Activated gamma-delta T cell treated with anti-CD3 and anti-CD28 coated beads, Interleukin-2, amount 50 U/mL, for 16 hours (primary cell): ENCODE data around the gene SIK2.
"Not testable (repeated sequence)": the region's sequence is repeated elsewhere in the genome, so short reads cannot be mapped to it uniquely, and the experiment has no call there.

Experiments
- DNase-seq: peaks from one replicate; pipeline ENCODE4 v3.0.0-alpha.2; 2020; ENCODE audit warnings: low read depth

Gene SIK2

DNA sequence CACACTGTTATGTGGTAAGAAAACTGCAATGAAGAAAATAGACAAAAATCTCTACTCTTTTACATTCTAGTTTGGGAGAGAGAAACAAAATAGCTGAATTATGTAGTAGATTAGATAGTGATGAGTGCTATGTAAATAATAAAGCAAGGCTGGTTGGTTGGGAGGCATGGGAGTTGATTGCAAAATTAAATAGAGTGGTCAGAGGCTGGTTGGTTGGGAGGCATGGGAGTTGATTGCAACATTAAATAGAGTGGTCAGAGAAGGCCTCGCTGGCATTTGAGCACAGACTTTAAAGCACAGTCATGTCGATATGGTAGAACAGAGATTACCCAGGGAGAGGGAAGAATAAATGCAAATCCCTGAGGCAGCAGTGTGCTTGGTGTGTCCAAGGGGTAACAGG is 22.4 kb downstream of the SIK2 start:
- DNase-seq = no peak

DNA sequence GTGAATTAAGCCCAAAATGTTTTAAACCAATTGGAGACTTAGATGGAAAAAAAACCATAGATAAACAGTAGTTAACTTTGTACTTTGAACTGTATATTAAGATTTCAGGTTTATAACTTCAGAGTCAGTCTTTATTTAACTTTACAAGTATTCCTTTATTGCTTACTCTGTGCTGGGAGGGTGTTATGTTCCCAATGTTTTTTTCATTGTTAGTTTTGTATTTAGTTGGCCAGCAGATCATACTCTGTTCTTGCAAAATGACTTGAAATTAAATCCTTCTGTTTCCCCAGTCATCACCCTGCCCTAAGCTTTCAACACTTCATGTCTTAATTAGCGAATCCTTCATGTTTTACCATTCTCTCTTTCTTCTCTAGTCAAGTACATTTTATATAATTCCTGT is 25.3 kb downstream of the SIK2 start:
- no peak for DNase-seq

DNA sequence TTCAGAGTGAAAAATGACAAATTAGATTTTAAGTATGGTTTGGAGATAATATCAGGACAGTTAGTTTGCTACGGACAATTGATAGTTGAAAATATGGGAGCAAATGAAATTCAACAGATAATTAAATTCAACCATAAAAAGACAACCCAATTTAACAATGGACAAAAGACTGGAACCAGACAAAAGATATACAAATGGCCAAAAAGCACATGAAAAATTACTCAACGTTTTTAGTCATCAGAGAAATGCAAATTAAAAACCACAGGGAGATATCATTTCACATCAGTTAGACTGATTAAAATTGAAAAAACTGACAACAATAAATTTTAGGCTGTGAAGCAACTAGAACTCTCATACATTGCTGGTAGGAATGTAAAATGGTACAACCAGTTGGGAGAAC is 27.2 kb downstream of the SIK2 start:
- no peak for DNase-seq

DNA sequence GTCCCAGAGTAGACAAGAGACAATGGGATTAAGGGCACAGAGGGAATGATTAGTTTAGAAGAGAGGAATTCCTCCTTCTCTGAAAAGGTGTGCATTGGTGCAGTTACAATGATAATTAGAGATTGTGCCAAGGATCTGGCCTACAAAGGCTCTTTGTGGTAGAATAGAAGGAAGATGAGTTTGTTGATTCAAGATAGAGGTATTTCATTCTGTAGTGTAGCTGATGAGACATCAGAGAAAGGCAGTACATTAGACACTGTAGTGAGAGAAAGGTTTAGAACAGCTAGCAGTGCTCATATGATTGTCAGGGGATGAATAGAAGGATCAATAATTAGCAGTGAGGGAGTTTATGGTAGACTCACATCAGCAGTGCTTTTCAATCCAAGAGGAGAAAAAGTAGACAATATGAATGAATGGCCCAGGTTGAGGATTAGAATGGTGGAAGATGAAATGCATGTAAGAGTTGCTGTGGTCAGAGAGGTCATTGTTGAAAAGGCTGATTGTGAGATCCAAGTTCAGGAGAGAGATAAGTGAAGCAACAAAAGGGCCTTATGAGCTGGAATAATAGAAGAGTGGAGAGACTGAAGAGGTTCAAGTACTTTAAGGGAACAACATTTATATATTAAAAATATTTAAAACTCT is 28.9 kb downstream of the SIK2 start:
- no peak for DNase-seq

DNA sequence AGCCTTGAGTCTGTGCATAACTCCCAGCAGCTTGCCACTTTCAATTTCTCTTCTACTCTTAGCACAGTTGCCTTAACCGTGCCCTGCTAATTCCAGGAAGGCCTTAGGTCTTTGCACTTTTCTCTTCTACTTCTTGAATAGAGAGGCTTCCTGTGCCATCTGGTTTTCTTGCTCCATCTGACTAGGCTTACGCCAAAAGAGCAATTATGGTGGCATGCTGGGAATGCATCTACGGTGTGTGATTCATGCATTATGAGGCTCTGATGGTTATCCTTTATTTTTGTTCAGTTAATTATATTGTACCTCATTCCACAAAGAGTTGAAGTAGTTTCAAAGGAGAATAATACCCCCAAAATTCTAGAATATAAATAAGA is 29.4 kb downstream of the SIK2 start:
- DNase-seq = no peak

DNA sequence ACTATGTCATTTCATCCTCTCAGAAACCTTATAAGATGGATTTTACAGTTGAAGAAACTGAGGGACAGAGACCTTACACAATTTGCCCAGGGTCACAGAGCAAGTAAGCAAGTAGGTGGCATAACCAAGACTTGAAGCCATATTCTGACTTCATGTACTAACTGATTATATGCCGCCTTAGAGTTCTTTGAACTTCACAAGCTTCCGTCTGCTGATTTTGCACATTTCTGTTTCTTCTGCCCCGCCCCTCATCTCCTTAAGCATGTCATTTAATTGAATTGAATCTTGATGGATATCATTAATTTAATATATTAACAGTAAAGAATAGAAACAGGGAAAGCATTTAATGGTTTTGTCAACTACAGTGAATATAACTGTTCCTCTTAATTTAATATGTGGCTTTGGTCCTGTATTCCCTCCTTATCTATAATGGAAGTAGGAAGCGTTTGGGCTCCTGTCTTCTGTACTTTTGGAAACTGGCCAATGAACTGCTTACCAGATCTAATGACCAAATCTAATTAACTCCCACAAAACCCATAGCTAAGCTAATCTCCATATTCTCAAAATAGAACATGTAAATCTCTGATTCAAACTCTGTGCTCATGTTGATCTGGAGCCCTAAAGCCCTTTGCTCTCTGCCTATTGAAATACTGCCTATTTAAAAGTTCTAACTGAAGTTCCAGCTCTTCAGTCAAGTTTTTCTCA is 30.4 kb downstream of the SIK2 start:
- DNase-seq = no peak

DNA sequence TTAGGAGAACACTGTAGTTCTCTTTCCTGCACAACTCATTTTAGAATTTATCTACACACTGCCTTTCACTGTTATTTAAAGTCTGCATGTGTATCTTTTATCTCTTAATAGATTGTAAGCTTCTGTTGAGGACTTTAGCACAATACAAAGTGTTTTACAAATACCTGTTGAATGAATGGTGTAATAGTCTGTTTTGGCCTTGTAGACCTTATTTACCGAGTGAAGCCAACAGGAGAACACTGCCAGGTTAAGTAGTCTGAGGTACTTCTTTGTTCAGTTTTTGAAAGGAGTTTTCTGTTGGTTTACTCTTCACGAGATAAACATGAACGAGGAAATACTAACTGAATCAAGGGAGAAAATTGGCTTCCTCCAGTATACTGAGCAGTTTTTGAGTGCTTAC is 31.0 kb downstream of the SIK2 start:
- no peak for DNase-seq

DNA sequence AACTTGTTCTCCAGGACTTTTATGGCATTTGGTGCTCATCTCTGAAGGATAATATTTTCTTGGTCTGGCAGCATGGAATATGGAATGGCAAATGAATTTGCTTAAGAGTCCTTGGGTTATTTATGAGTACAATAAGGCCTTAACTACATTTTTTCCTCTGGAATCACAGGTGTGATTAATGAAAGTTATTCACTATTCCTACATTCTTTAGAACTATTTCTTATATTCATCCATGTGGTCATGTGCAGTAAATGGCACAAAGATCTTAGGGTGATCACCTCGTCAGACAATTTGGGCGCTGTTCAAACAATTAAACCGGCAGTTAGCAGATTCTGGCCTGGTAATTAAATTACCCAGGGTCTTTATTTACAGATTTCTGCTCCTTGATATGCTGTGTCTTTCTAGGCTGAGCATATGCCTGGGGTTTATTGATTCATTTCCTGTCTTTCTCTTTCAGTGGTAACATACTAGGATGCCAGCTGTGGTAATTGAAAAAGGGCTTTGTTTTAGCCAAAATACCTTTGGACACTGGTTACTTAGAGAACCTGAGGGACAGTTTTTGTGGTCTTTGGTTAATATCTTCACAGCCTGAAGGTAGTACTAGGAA is 31.6 kb downstream of the SIK2 start:
- DNase-seq = no peak

DNA sequence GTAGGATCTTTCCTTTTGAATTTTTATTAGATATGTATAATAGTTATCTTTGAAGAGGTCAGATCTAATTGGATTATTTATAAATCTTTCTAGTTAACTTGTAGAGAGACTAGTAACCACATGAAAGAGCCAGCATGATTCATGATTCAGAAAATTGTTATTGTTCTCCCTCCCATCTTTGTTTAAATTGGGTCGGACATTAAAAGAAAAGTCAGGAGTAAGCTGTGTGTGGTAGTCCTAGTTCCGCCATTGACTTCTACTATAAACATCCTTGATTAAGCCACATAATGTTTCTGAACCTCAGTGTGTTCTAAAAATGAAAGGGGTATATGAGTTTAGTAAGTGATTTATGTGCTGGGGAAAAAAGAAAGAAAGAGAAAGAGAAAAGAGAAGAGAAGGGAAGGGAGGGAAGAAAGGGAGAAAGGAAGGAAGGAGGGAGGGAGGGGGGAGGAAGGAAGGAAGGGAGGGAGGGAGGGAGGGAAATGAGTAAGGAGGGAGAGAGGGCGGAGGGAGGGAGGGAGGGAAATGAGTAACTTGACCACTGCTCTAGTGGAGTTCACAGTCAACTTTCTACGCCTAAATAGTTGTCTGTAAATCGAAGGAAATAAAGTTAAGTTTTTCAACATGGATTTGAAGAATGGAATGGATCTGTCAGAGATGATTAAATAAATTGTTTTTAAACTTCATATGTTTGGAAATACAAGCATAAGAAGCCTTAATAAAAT is 32.9 kb downstream of the SIK2 start:
- DNase-seq = no peak

DNA sequence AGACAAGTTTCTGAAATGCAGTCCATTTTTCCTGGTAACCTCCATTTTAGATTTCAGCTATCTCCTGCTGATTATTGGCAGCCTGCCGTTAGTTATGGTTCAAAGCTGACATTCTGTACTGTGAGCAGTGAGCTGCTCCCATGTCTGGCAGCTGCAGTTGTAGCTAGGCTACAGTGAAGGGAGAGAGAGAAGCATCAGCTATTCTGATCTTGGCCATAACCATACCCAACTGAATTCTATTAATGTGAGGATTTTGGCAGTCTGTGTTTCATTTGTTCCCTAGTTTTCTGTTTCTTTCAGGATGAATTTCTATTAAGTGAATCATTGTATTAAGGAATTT is 33.4 kb downstream of the SIK2 start:
- DNase-seq = no peak

DNA sequence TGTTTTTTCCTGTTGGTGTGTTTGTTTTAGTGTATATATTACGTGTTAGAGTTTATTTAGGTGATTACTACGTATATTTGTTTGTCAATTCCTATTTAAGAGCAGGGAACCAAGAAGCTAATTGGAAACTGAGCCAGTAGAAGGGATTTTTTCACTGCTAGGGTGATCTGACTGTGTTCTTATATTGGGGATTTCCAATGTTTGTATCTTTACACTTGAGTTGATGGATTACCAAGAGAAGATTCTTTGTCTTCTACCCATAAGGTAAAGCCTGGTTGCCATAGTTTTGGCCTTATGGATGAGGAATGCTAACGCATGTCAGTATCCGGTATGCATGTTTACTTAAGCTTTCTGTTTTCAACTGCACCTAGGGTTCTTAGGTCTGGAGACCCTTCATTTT is 35.6 kb downstream of the SIK2 start:
- no peak for DNase-seq

DNA sequence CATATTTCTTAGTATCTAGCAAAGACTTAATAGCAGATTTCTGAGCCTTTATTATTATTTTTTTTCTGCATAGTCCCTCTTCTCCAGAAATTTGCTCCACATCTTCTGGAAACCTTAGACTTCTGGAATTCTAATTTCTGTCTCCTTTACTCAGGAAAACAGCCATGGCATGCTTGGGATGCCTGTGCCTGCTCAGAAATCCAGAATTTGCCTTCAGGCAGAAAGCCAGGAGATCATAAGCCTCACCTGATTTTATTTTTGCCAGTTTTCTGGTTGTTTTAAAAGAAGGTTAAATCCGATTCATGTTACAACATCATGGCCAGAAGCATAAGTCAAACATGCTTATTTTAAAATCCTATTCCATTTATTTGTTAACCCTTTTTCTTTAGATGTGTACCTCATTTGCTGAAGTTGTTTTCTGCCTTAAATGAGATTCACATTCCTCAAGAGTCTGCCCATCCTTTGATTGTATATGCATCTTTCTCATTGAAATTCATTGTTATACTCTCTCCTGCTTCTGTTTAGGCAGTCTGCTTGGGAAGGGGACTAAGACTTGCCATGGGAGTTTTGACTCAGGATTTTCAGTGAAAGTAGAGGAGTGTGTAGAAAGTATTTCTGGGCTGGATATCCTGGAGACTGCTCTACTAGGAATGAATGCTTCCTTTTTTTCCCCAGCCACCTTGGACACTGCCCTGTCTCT is 37.1 kb downstream of the SIK2 start:
- no peak for DNase-seq

DNA sequence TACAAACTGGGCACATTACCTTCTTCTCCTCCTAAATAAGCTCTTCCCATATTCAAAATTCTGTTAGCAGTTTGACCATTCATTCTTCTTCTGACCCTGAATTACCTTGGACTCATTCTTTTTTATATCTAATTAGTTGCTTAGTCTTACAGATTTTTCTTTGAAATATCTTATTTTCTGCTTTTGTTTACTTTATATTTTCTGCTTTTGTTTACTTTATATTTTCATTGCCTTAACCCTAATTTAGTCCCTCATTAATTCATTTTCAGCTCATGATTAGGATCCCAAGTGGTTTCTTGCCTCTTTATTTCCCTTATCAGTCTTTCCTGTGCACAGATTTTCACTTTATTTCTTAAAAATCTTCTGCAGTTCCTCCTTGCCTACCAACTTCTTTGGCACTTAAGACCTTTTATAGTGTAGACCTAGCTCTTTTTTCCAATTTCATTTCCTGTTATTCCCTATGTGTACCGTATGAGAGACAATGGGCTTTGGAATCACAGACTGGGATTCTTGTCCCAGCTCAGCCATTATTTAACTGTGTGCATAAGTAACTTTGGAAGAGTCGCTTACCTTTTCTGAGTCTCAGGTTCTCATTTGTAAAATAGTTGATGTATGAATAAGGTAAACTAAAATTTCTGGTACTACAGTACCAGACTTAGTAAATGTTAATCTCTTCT is 39.2 kb downstream of the SIK2 start:
- no peak for DNase-seq

DNA sequence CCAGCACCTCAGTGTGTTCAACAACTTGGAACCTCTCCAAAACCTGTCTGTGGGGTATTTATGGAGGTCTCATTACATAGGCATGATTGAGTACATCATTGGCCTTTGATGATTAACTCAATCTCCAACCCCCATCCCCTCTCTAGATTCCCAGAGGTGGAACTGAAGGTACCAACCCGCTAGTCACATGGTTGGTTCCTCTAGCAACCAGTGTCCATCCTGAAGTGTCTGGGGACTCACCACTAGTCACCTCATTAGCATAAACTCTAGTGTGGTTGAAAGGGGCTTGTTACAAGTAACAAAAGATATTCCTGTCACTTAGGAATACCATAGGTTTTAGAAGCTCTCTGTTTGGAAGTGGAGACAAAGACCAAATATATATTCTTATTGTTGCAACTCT is 40.3 kb downstream of the SIK2 start:
- no peak for DNase-seq

DNA sequence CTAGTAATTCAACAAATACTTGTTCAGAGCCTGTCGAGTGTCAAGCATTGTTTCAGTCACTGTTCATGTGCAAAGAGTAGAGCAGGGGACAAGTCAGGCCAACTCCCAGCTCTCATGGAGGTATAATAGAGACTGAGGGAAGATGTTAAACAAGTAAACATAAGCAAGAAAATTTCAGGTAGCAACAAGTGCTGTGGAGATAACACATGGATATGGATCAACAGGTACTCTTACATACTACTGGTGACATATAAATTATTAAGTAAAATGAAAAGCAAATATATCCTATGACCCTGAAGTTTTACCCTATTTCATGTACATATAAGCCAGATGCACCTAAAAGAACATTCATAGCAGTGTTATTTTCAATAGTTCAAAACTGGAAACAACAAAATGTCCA is 42.7 kb downstream of the SIK2 start:
- no peak for DNase-seq

DNA sequence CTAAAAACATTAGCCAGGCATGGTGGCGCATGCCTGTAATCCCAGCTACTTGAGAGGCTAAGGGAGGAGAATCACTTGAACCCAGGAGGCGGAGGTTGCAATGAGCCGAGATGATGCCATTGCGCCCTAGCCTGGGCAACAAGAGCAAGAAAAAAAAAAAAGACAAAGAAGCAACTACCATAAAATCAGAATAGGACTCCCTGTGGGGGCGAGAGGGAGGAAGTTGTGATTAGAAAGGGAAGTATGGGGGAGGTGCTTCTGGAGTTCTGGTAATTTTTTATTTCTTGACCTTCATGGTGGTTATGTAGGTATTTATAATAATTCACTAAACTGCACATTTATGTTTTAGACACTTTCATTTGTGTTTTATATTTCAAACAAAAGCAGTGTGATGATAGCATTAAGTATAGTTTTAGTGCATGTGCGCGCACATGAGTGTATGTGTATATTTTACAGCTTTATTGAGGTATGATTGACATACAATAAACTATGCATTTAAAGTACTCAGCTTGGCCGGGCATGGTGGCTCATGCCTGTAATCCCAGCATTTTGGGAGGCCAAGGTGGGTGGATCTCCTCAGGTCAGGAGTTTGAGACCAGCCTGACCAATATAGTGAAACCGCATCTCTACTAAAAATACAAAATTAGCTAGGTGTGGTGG is 43.5 kb downstream of the SIK2 start:
- no peak for DNase-seq

DNA sequence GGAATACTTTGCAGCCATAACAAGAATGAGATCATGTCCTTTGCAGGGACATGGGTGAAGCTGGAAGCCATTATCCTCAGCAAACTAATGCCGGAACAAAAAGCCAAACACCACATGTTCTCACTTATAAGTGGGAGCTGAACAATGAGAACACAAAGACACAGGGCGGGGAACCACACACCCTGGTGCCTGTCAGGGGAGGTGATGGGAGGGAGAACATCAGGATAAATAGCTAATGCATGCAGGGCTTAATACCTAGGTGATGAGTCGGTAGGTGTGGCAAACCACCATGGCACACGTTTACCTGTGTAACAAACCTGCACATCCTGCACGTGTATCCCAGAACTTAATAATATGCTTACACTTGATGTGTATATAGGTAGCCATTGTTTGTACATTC is 49.1 kb downstream of the SIK2 start:
- DNase-seq = not testable (repeated sequence)

DNA sequence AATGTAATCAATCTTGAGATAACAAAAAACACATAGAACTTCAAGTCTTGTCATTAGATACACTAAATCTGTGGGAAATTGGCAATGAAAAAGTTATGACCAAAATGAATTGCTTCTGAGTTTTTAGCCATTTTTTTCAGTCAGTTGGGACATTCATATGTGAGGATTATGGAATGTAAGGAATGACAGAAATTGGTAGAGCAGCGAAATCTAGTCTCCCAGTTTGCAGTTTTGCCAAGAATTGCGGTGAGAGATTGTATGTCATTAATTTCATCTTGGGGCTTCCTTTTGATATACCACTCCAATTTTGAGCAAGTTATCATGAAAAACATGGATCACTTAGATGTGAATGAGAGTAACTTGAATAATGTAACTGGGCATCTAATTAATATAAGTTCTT is 49.9 kb downstream of the SIK2 start:
- DNase-seq = no peak

DNA sequence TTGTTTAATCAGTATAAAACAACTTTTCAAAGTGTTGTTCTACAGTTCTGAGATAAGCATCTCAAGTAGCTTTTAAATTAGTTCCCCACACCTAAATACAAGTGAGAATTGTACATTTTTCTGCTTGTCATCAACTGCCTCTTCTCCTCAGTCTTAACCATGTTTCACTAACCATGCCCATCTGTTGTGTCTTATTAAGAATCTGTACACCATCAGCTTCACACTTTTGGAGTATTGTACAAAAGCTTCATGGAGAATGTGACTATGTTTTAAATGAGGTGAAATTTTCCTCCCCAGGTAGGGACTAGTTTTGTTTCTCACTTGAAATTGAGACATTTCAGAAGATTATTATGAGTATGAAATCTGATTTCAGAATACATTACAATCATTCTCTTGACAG is 52.4 kb downstream of the SIK2 start:
- DNase-seq = no peak

DNA sequence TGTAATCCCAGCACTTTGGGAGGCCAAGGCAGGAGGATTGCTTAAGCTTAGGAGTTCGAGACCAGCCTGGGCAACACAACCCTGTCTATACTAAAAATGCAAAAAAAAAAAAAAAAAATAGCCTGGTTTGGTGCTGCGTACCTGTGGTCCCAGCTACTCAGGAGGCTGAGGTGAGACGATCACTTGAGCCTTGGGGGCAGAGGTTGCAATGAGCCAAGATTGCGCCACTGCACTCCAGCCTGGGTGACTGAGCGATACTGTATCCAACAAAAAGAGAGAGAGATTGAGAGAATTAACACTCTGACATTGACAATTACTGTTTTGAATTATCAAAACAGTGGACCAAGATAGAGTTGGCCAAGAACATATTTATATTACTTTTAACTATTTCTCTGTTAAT is 53.7 kb downstream of the SIK2 start:
- no peak for DNase-seq

DNA sequence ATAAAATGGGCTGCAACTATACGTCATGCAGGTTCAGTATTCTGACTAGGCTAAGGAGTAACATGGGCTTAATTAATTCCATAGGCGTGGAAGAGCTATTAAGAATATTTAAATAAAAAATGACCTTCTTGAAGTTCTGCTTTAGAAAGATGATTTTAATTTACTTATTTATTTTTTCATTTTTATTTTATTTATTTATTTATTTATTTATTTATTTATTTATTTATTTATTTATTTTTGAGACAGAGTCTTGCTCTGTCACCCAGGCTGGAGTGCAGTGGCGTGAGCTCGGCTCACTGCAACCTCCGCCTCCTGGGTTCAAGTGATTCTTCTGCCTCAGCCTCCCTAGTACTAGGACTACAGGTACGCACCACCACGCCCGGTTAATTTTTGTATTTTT is 55.7 kb downstream of the SIK2 start:
- DNase-seq = not testable (repeated sequence)

DNA sequence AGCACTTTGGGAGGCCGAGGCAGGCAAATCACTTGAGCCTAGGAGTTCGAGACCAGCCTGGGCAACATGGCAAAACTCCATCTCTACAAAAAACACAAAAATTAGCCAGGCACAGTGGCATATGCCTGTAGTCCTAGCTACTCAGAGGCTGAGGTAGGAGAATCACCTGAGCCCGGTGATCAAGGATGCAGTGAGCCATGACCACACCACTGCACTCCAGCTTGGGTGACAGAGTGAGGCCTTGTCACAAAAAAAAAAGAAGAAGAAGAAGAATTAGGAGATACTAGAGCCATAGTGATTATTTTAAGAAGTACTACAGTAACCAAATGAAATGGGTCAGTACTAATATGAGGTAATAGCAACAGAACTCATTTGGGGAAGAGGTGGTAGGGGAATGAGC is 56.2 kb downstream of the SIK2 start:
- not testable (repeated sequence) for DNase-seq
